ENCODE data around the gene CD44.
"Not testable (repeated sequence)": the region's sequence is repeated elsewhere in the genome, so short reads cannot be mapped to it uniquely, and the experiment has no call there.

Gene CD44

GRCh38 chr11:35105319-35106079, 33.5 kb upstream of the CD44 start:
- no peak for DNase-seq (ENCODE audit: low read depth)
- no peak overlapping the region for H3K4me3 ChIP-seq (ENCODE audit: low read depth, low read length)
- TF ChIP-seq CTCF (IDR thresholded peaks at IDR 0.05; ENCODE audit: control insufficient read depth, extremely low read depth, insufficient read depth) = no peak

- no peak for TF ChIP-seq CTCF (IDR thresholded peaks at IDR 0.05; ENCODE audit: control insufficient read depth, extremely low read depth, insufficient read depth)
- H3K4me3 ChIP-seq (ENCODE audit: low read depth, low read length) = no peak overlapping the region
- no peak for DNase-seq (ENCODE audit: low read depth)
Observed at GRCh38 chr11:35106595-35106994, 32.4 kb upstream of the CD44 start.

GRCh38 chr11:35107861-35108260, 31.1 kb upstream of the CD44 start:
- no peak for TF ChIP-seq CTCF (IDR thresholded peaks at IDR 0.05; ENCODE audit: control insufficient read depth, extremely low read depth, insufficient read depth)
- H3K4me3 ChIP-seq (ENCODE audit: low read depth, low read length) = no peak overlapping the region
- no peak for DNase-seq (ENCODE audit: low read depth)

GRCh38 chr11:35108336-35108735, 30.6 kb upstream of the CD44 start:
- not testable (repeated sequence) for H3K4me3 ChIP-seq (ENCODE audit: low read depth, low read length); DNase-seq (ENCODE audit: low read depth)

- no peak for DNase-seq (ENCODE audit: low read depth)
- no peak for TF ChIP-seq CTCF (IDR thresholded peaks at IDR 0.05; ENCODE audit: control insufficient read depth, extremely low read depth, insufficient read depth)
- H3K4me3 ChIP-seq (ENCODE audit: low read depth, low read length) = no peak overlapping the region
Observed at GRCh38 chr11:35109041-35109440, 29.9 kb upstream of the CD44 start.

GRCh38 chr11:35109827-35110226, 29.1 kb upstream of the CD44 start:
- DNase-seq (ENCODE audit: low read depth) = no peak
- H3K4me3 ChIP-seq (ENCODE audit: low read depth, low read length) = no peak overlapping the region
- no peak for TF ChIP-seq CTCF (IDR thresholded peaks at IDR 0.05; ENCODE audit: control insufficient read depth, extremely low read depth, insufficient read depth)

- H3K4me3 ChIP-seq (ENCODE audit: low read depth, low read length) = no peak overlapping the region
- TF ChIP-seq CTCF (IDR thresholded peaks at IDR 0.05; ENCODE audit: control insufficient read depth, extremely low read depth, insufficient read depth) = no peak
- no peak for DNase-seq (ENCODE audit: low read depth)
Observed at GRCh38 chr11:35111161-35112055, 27.6 kb upstream of the CD44 start.

Data from LNCaP clone FGC (cell line).